ENCODE measurements around the gene PER2. TPM values are rescaled to one million over a fixed set of nuclear protein-coding genes. Genes with fewer than 3 reads are reported as not detected.
A peak's percentile ranks its signal among the peaks of the same experiment; 100 is the strongest.

Gene PER2
- total RNA-seq, 4 donors from 2014 or later = 15.6 to 65.2 (median 38.2) TPM

- no peaks in the 10 kb centered on the region for H3K4me1 ChIP-seq
- no peak overlapping the region for H3K27ac ChIP-seq
- H3K4me3 ChIP-seq = no peak overlapping the region
- no peaks in the 10 kb centered on the region for H3K27me3 ChIP-seq
- no peak for DNase-seq
- H3K9me3 ChIP-seq = no peaks in the 10 kb centered on the region
- TF ChIP-seq CTCF (IDR thresholded peaks at IDR 0.05) (no peak), POLR2A (IDR thresholded peaks at IDR 0.05) (no peak)
- H3K36me3 ChIP-seq = peaks cover 0 to 89% (median 0%) of the 10 kb centered on the region in 3 donors
These were observed 37.1 kb downstream of the PER2 start for GRCh38 chr2:238251331-238251730.

GRCh38 chr2:238250896-238251295 lies 37.5 kb downstream of the PER2 start:
- no peak overlapping the region for H3K27ac ChIP-seq
- no peaks in the 10 kb centered on the region for H3K9me3 ChIP-seq
- DNase-seq = no peak
- no peak overlapping the region for H3K4me3 ChIP-seq
- TF ChIP-seq POLR2A (IDR thresholded peaks at IDR 0.05) = no peak
- TF ChIP-seq CTCF (IDR thresholded peaks at IDR 0.05) = no peak
- peaks cover 0 to 89% (median 0%) of the 10 kb centered on the region in 3 donors for H3K36me3 ChIP-seq
- H3K27me3 ChIP-seq = no peaks in the 10 kb centered on the region
- H3K4me1 ChIP-seq = no peaks in the 10 kb centered on the region

- Histone ChIP-seq H3K27ac (no peak overlapping the region), H3K36me3 (peaks cover 0 to 74% (median 0%) of the 10 kb centered on the region in 3 donors), H3K27me3 (no peaks in the 10 kb centered on the region), H3K4me3 (no peak overlapping the region), H3K9me3 (no peaks in the 10 kb centered on the region), H3K4me1 (peaks cover 0 to 10% (median under 1%) of the 10 kb centered on the region in 4 donors)
- DNase-seq = no peak
- TF ChIP-seq CTCF (IDR thresholded peaks at IDR 0.05) (no peak), POLR2A (IDR thresholded peaks at IDR 0.05) (no peak)
These were observed 40.5 kb downstream of the PER2 start for GRCh38 chr2:238247841-238248453.

GRCh38 chr2:238247002-238247822 lies 41.2 kb downstream of the PER2 start:
- DNase-seq = peak in 1 of 3 donors; percentile 35
- peaks cover 0 to 67% (median 0%) of the 10 kb centered on the region in 3 donors for H3K36me3 ChIP-seq
- no peaks in the 10 kb centered on the region for H3K27me3 ChIP-seq
- no peaks in the 10 kb centered on the region for H3K9me3 ChIP-seq
- H3K4me1 ChIP-seq = peaks cover 0 to 16% (median 3%) of the 10 kb centered on the region in 4 donors
- TF ChIP-seq CTCF (IDR thresholded peaks at IDR 0.05) = no peak
- no peak overlapping the region for H3K4me3 ChIP-seq
- no peak overlapping the region for H3K27ac ChIP-seq

- H3K27me3 ChIP-seq = no peaks in the 10 kb centered on the region
- TF ChIP-seq POLR2A (IDR thresholded peaks at IDR 0.05) (no peak), CTCF (IDR thresholded peaks at IDR 0.05) (no peak)
- DNase-seq = no peak
- no peak overlapping the region for H3K27ac ChIP-seq
- H3K9me3 ChIP-seq = no peaks in the 10 kb centered on the region
- peaks cover 0 to 36% (median 0%) of the 10 kb centered on the region in 3 donors for H3K36me3 ChIP-seq
- H3K4me3 ChIP-seq = no peak overlapping the region
- H3K4me1 ChIP-seq = peaks cover 0 to 29% (median 11%) of the 10 kb centered on the region in 4 donors
These were observed 44.3 kb downstream of the PER2 start for GRCh38 chr2:238244151-238244550.
